Skin epidermis (tissue), 12 donors: ENCODE measurements around the gene MUSK.
A peak's percentile ranks its signal among the peaks of the same experiment; 100 is the strongest.
"Not testable (repeated sequence)": the region's sequence is repeated elsewhere in the genome, so short reads cannot be mapped to it uniquely, and the experiment has no call there.

Source experiments
- H3K27ac ChIP-seq, 21 experiments: fragments of 200-600 bp; sonication (generic) in 11 of 21; one replicate each; pipeline ENCODE4 v1.5.0; 2020; ENCODE audit warnings: mild to moderate bottlenecking in 3 of 21, inconsistent platforms in 2 of 21, moderate library complexity in 2 of 21
- H3K4me3 ChIP-seq, 7 experiments: fragments of 200-600 bp; sonication (generic) in 2 of 7; one replicate each; pipeline ENCODE4 v1.5.0; 2020; ENCODE audit warnings: inconsistent platforms in 2 of 7, mild to moderate bottlenecking in 2 of 7, moderate library complexity in 1 of 7

MUSK gene

GRCh38 chr9:110801426-110801825, 132.8 kb downstream of the MUSK start:
- no peak overlapping the region for H3K4me3 ChIP-seq
- no peak overlapping the region for H3K27ac ChIP-seq

GRCh38 chr9:110802416-110803035, 133.9 kb downstream of the MUSK start:
- Histone ChIP-seq H3K27ac (peak overlapping the region in 2 of 21 experiments; percentile 42 to 53), H3K4me3 (no peak overlapping the region)

- Histone ChIP-seq H3K27ac (no peak overlapping the region), H3K4me3 (no peak overlapping the region)
These were observed 139.5 kb downstream of the MUSK start for GRCh38 chr9:110807956-110808598.

GRCh38 chr9:110808599-110808980, 140.0 kb downstream of the MUSK start:
- Histone ChIP-seq H3K27ac (no peak overlapping the region), H3K4me3 (no peak overlapping the region)

- no peak overlapping the region for H3K27ac ChIP-seq
These were observed 140.5 kb downstream of the MUSK start for GRCh38 chr9:110809038-110809595.

GRCh38 chr9:110810262-110810976, 141.8 kb downstream of the MUSK start:
- no peak overlapping the region for H3K4me3 ChIP-seq
- H3K27ac ChIP-seq, result no peak overlapping the region

More at GRCh38 chr9:110809038-110809595, 140.5 kb downstream of the MUSK start:
- H3K4me3 ChIP-seq, result no peak overlapping the region

GRCh38 chr9:110812886-110813285, 144.3 kb downstream of the MUSK start:
- Histone ChIP-seq H3K27ac (no peak overlapping the region), H3K4me3 (no peak overlapping the region)

GRCh38 chr9:110814159-110814558, 145.6 kb downstream of the MUSK start:
- H3K27ac ChIP-seq, result no peak overlapping the region

GRCh38 chr9:110815361-110815760, 146.8 kb downstream of the MUSK start:
- Histone ChIP-seq H3K27ac (peak overlapping the region in 4 of 21 experiments; percentile 2 to 69 (median 48)), H3K4me3 (no peak overlapping the region)

More at GRCh38 chr9:110814159-110814558, 145.6 kb downstream of the MUSK start:
- H3K4me3 ChIP-seq, result no peak overlapping the region

- Histone ChIP-seq H3K4me3 (no peak overlapping the region), H3K27ac (no peak overlapping the region)
These were observed 151.8 kb downstream of the MUSK start for GRCh38 chr9:110820381-110820780.

GRCh38 chr9:110821064-110821463, 152.5 kb downstream of the MUSK start:
- no peak overlapping the region for H3K27ac ChIP-seq
- no peak overlapping the region for H3K4me3 ChIP-seq

GRCh38 chr9:110825129-110825528, 156.5 kb downstream of the MUSK start:
- not testable (repeated sequence) for H3K4me3 ChIP-seq, H3K27ac ChIP-seq

- no peak overlapping the region for H3K27ac ChIP-seq
- H3K4me3 ChIP-seq, result no peak overlapping the region
These were observed 157.4 kb downstream of the MUSK start for GRCh38 chr9:110825950-110826349.

GRCh38 chr9:110826400-110826799, 157.8 kb downstream of the MUSK start:
- not testable (repeated sequence) for H3K4me3 ChIP-seq, H3K27ac ChIP-seq

- H3K4me3 ChIP-seq, result no peak overlapping the region
- peak overlapping the region in 3 of 21 experiments; percentile 16 to 79 (median 59) for H3K27ac ChIP-seq
These were observed 159.7 kb downstream of the MUSK start for GRCh38 chr9:110828264-110828663.

GRCh38 chr9:110830495-110830894, 161.9 kb downstream of the MUSK start:
- Histone ChIP-seq H3K4me3 (no peak overlapping the region), H3K27ac (no peak overlapping the region)

GRCh38 chr9:110832926-110833325, 164.3 kb downstream of the MUSK start:
- Histone ChIP-seq H3K27ac (no peak overlapping the region), H3K4me3 (no peak overlapping the region)

GRCh38 chr9:110835404-110835803, 166.8 kb downstream of the MUSK start:
- no peak overlapping the region for H3K27ac ChIP-seq
- H3K4me3 ChIP-seq, result no peak overlapping the region

- Histone ChIP-seq H3K4me3 (no peak overlapping the region), H3K27ac (no peak overlapping the region)
These were observed 167.3 kb downstream of the MUSK start for GRCh38 chr9:110835859-110836271.

- Histone ChIP-seq H3K4me3 (no peak overlapping the region), H3K27ac (no peak overlapping the region)
These were observed 168.9 kb downstream of the MUSK start for GRCh38 chr9:110837401-110838005.
